GM12891 (cell line): ENCODE data around the gene IL17F.

Source experiments
- POLR2A ChIP-seq: IDR thresholded peaks from 2 replicates; pipeline ENCODE4 v1.6.1; 2011; ENCODE audit warnings: low read depth, low read length, control low read depth
- POLR2AphosphoS5 ChIP-seq: IDR thresholded peaks from 2 replicates; pipeline ENCODE4 v1.6.1; 2011; ENCODE audit warnings: low read depth, low read length, control low read depth
- POU2F2 ChIP-seq: IDR thresholded peaks from 2 replicates; pipeline ENCODE4 v1.6.1; 2011; ENCODE audit warnings: low read depth, mild to moderate bottlenecking, control low read depth, low read length, moderate library complexity
- TAF1 ChIP-seq: IDR thresholded peaks from 2 replicates; pipeline ENCODE4 v1.6.1; 2011; ENCODE audit warnings: low read depth, low read length, control low read depth

GRCh38 chr6:52276130-52276529 lies 31.8 kb upstream of the IL17F start:
- no peak for TF ChIP-seq POLR2A
- no peak for TF ChIP-seq TAF1
- TF ChIP-seq POLR2AphosphoS5 = no peak; the same call in 1 of the 2 replicates
- no peak for TF ChIP-seq POU2F2
